GM12801 (cell line): ENCODE data around the gene TXK.

Experiments used
- CTCF ChIP-seq: IDR thresholded peaks from one replicate; pipeline ENCODE4 v1.5.1; 2011; ENCODE audit warnings: control low read depth; ENCODE audit not compliant: insufficient read length; ENCODE audit errors: extremely low read depth

TXK gene

GRCh38 chr4:48068182-48068581 lies 65.9 kb downstream of the TXK start:
- no peak for TF ChIP-seq CTCF

GRCh38 chr4:48067536-48067935 lies 66.5 kb downstream of the TXK start:
- no peak for TF ChIP-seq CTCF

- no peak for TF ChIP-seq CTCF
Observed at GRCh38 chr4:48065587-48066052, 68.4 kb downstream of the TXK start.

DNA sequence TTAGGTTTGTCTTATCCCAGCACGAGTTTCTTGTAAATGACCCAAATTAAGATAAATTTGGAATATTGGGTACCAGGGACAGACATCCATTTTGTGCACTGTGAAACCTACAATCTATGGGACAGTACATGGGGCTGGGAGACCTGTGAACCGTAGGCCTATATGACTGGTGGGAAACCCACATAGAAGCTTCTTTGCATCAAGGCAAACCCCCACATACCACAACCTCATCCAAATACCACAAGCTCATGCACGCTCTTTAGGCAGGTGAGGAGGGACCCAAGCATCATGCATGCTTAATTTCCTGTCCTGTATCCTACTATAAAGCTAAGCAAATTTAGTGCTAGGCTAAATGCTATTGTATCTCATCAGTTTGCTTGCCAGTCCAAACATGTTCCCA lies 69.7 kb downstream of the TXK start:
- no peak for TF ChIP-seq CTCF

- no peak for TF ChIP-seq CTCF
Observed at GRCh38 chr4:48058617-48059530, 75.2 kb downstream of the TXK start.

DNA sequence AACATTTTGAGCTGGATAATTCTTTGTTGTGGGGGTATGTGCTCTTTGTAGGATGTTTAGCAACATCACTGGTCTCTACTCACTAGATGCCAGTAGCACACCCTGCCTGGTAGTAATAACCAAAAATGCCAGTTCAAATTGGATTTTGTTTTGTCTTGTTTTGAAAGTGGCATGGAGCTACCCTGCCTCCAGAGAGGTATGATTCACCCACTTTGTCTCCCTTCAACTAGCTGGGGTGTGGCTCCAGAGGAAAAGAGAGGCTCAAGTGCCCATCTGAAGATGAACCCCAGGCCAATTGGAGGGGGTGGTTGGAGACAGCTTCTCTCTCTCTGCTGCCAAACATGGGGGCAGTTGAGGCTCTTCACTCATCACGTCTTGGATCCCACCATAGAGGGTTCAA lies 83.0 kb downstream of the TXK start:
- TF ChIP-seq CTCF = no peak

DNA sequence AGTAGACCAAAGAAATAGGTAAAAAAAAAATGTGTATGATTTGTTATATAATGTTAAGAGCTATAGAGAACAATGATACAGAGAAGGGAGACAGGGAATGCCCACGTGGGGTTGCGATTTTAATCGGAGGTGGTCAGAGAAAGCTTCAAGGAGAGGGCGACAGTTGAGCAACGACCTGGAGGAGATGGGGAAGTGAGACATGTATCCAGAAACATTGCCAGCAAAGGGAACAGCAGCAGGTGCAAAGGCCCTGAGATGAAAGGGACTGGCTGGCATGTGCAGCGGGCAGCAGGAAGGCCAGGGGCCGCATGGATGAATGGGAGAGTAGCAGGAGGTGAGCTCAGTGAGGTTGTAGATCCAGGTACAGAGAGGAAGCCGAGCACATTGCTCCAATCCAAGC lies 84.6 kb downstream of the TXK start:
- TF ChIP-seq CTCF = no peak
